HG03108 (cell line): ENCODE data around the gene COQ10A.
"Not testable (repeated sequence)": the region's sequence is repeated elsewhere in the genome, so short reads cannot be mapped to it uniquely, and the experiment has no call there.

Experiments
- ATAC-seq: cut with Tn5 transposase; IDR thresholded peaks from one replicate; pipeline ENCODE4 v1.9.1; 2021; ENCODE audit warnings: moderate library complexity; ENCODE audit not compliant: unreplicated experiment

Gene COQ10A

DNA sequence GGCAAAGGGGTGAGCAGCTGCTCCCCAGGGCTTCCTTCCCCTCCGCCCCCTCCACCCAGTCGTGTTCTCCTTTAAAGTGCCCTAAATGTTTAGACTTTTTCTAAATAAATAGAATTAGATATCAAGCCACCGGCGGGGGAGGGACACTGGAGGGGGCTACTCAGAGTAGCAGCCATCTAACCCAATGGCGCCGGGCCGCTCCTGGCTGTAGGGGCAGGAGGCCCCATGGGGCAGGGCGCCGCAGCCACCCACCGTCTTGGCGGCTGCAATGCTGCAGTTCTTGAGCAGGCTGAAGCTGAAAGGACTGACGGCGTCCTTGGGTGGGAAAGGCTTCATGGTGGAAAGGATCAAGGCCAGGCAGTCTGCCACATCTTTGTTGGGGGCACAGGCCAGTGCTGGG, 23.8 kb upstream of the COQ10A start:
- no peak for ATAC-seq

DNA sequence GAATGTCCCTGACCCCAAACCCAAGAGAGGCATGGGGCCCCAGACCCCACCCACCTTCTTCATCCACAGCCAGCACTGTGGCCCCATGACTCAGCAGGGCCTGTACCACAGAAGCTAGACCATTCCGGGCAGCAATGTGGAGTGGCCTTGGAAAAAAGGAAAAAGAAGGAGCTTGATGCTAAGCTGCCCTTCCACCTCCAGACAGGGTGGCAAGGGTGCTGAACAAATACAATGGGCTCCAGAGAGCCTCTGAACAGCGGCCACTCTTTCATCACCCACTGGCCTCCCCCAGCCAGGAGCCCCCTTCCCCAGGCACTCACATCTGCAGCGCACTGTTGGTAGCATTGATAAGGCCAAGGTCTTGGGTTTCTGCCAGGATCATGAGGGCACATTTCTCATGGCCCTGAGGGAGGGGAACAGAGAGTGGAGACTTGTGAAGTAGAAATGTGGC, 23.0 kb upstream of the COQ10A start:
- no peak for ATAC-seq

DNA sequence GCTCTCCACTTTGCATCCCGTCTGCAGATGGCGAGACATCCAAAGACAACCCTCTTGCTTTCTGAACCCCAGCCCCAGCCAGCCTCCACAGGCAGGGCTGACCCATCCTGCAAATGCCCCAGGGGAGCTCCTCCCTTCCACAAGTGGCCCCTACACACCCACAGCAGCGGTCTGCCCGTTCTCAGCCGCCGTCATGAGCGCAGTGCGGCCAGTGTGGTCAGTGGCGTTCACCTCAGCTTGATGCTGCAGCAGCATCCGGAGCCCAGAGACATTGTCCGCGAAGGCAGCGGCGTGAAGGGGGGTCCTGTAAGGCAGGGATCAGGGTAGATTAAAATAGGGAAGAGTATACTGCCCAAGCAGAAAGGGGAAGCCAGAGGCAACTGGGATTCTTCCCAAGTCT, 22.2 kb upstream of the COQ10A start:
- no peak for ATAC-seq

- ATAC-seq, result no peak
Observed at GRCh38 chr12:56247923-56248322, 18.8 kb upstream of the COQ10A start.

GRCh38 chr12:56248711-56249110, 18.0 kb upstream of the COQ10A start:
- no peak for ATAC-seq

DNA sequence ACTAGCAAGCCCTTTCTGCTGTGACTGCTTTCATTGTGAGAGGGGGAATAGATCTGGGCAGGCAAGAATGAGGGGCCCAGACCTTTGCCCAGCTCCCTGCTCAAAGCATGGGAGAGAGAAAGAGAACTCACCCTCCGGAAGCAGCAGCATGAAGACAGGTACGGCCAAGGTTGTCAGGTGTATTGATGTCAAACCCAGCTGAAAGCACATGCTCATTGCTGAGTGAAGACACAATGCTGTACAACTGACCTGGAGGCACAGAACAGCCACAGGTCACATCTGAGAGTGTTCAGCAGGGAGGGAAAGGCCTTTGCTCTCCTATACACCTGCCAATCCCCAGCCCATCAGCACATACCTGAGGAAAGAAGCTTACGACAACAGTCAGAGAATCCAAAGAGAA, 14.1 kb upstream of the COQ10A start:
- no peak for ATAC-seq

- no peak for ATAC-seq
Observed at GRCh38 chr12:56253091-56253490, 13.7 kb upstream of the COQ10A start.

- no peak for ATAC-seq
Observed at GRCh38 chr12:56255671-56256070, 11.1 kb upstream of the COQ10A start.

GRCh38 chr12:56256326-56256960, 10.3 kb upstream of the COQ10A start:
- ATAC-seq, result no peak

DNA sequence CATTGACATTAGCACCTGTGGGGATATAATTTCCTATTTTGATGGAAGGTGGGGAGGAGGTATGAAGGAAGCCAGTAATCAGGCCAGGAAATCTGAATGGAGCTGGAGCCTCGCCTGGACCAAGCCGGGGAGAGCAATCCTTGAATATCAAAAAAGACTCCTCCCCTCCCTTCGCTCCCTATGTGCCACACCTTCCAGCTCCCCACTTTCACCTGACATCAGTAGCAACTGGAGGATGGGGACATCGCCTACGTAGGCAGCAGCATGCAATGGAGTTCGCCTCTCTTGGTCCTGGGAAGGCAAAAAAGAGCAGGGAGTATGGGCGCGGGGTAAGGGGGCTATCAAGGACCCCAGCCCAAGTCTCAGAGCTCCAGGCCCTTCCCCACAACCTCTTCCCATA, 9.7 kb upstream of the COQ10A start:
- no peak for ATAC-seq

- peak; percentile 4 for ATAC-seq
Observed at GRCh38 chr12:56257491-56258067, 9.2 kb upstream of the COQ10A start.

DNA sequence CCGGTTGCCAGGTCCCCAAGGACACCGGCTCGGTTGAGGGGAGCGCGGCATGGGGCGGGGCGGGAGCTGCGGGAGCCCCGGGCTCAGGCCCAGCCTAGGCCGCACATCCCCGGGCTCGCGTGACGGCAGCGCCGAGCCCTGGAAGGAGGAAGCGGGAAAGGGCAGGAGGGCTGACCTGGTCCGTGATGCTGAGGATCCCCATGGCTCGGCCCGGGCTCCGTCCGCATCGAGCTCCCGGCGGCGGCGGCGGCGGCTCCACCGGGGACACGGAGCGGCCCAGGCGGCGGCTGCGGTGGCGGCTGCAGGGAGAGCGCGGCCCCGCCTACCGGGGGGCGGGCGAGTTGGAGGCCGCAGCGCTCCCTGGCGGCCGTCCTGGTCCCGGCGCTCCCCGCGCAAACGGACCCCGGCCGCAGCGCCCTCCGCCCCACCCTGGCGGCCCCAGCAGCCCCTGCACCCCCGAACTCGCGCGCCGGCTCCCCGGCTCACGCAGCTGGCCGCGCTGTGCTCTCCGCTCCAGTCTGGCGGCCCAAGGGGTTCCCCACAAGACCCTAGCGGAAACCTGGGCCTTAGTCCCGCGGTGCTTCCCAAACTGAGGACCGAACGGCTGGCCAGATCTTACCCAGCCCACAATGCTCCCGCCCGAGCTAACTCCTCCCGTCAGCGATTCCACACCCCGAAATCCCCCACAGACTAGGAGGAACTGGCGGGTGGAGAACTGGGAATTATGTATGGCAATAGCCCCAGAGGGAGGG, 8.5 kb upstream of the COQ10A start, which contains the start of gene ANKRD52:
Gene ANKRD52, minus strand, starts transcription at position 317 of the 752 bp plus-strand sequence. Its CDS starts 115 bp downstream, at position 202.
- ATAC-seq, result peak; percentile 86

GRCh38 chr12:56258820-56259183, 7.9 kb upstream of the COQ10A start:
- no peak for ATAC-seq

DNA sequence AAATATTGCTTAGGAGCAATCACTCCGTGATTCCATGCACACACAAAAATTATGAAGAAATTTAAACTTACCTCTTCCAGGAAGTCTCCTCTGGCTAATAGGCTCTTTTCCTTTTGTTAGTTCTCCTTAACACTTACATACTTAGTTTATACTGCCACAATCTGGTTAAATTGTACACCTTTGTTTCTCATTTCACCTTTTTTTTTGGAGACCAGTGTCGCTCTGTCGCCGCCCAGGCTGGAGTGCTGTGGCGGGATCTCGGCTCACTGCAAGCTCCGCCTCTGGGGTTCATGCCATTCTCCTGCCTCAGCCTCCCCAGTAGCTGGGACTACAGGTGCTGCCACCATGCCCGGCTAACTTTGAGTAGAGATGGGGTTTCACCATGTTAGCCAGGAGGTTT, 6.4 kb upstream of the COQ10A start:
- no peak for ATAC-seq

DNA sequence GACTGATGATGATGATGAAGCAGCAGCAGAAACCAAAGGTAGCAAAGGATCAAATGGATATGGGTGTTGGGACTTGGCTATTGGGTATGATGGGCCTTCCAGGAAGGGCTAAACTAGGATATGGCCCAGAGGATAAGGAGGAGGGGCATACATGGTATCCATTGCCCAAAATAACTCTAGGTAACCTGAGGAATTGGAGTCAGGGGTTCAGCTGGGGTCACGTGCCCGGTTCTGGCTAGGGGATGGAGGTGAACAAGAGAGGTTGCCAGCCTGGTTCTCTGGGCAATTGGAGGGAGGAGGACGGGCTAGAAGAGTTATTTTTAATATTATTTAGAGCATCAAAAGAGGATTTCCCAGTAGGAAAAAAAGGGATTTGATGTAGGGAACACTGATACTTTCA, 5.8 kb upstream of the COQ10A start:
- ATAC-seq, result no peak

DNA sequence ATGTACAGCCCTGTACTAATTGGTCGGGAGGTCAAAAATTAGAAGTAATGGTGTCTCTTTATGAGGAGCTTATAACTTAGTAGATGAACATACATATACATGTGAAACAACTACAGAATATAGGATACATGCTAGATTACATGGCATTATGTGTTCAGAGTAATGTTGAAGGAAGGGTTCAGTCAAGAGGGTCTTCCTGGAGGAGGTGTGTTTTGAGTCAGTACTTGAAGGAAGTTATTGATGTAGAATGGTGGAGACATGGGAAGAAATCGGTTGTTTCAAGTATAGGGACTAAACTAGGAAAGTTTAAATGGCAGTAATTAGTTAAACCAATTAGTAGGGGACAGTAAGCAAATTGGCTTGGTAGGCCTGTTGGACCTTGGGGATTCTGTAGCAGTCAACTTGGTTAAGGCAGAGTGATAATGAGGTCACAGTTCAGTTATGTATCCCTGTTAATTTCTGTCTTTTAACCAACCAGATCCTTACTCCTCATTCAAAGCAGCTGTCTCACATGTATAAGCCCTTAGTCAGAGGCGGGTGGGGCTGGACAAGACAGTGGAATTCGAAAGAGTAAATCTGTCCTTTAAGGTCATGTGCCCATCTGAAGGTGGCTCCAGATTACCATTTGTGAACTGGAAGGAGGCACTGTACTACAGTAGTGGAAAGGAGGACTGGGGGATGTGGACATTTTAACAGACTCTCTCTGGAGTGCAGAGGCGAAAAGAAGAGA, 5.1 kb upstream of the COQ10A start:
- ATAC-seq, result no peak

GRCh38 chr12:56262955-56263354, 3.8 kb upstream of the COQ10A start:
- ATAC-seq, result not testable (repeated sequence)

- ATAC-seq, result not testable (repeated sequence)
Observed at GRCh38 chr12:56266068-56266692, 562 bp upstream of the COQ10A start.

DNA sequence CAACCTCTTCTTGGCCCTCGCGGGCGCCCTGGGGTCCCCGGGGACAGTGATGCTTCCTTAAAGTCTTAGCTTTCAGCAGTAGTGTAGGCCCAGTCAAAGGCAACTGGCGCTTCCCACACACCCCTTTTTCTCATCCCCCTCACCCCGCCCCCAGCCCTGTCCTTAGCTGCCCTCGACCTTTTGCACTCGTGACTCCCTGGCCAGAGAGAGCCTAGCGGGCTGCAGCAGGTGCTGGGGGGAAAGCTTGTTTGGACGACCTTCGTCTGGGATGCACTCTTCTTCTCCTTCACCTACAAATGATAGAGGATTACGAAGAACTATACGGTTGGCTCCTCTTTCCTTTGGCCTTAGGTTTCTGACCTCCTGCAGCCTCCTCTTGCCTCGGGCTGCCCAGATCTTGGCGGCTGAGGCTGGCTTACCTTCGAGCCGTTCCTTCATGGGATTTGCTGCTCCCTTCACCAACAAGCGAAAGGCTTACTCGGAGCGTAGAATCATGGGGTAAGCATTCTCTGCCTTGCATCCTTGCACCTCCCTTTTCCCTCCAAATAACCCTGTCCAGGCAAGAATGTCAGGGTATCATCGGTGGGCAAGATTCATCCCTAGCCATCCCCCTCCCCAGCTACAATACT, 815 bp downstream of the COQ10A start:
- no peak for ATAC-seq

- ATAC-seq, result no peak
Observed at GRCh38 chr12:56271031-56271430, 4.3 kb downstream of the COQ10A start.

DNA sequence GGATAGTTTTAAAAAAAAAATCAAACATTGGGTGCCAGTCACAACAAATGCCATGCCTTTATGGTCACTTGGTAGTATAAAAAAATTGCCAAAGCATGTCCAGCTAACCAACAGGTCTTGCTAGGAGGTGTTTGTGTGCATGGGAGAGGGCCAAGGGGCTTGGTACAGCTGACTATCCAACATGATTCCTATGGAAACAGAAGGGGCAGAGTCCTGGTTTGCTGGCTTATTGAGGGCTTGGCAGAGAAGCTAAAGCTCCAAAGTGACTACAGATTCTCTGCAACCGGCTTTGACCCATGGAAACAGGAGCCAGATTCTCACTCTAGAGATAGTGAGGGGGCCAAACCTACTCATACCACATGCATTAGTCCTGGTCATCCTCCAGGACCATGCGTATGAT, 5.7 kb downstream of the COQ10A start:
- not testable (repeated sequence) for ATAC-seq
